ENCODE results near the gene SPACDR.
A peak's percentile ranks its signal among the peaks of the same experiment; 100 is the strongest.

Gene SPACDR

DNA sequence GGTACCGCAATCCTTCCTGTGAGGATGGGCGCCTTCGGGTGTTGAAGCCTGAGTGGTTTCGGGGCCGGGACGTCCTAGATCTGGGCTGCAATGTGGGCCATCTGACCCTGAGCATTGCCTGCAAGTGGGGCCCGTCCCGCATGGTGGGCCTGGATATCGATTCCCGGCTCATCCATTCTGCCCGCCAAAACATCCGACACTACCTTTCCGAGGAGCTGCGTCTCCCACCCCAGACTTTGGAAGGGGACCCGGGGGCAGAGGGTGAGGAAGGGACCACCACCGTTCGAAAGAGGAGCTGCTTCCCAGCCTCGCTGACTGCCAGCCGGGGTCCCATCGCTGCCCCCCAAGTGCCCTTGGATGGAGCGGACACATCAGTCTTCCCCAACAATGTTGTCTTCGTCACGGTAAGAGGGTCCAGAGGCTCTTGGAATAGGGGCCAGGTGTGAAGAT lies 32.7 kb downstream of the SPACDR start:
- TF ChIP-seq, protein P1, sequence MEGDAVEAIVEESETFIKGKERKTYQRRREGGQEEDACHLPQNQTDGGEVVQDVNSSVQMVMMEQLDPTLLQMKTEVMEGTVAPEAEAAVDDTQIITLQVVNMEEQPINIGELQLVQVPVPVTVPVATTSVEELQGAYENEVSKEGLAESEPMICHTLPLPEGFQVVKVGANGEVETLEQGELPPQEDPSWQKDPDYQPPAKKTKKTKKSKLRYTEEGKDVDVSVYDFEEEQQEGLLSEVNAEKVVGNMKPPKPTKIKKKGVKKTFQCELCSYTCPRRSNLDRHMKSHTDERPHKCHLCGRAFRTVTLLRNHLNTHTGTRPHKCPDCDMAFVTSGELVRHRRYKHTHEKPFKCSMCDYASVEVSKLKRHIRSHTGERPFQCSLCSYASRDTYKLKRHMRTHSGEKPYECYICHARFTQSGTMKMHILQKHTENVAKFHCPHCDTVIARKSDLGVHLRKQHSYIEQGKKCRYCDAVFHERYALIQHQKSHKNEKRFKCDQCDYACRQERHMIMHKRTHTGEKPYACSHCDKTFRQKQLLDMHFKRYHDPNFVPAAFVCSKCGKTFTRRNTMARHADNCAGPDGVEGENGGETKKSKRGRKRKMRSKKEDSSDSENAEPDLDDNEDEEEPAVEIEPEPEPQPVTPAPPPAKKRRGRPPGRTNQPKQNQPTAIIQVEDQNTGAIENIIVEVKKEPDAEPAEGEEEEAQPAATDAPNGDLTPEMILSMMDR (IDR thresholded peaks at IDR 0.05; ENCODE audit: low read depth, low read length), result no peak
- H3K4me3 ChIP-seq (ENCODE audit: low read depth, low read length), result peak overlapping the region; percentile 81

DNA sequence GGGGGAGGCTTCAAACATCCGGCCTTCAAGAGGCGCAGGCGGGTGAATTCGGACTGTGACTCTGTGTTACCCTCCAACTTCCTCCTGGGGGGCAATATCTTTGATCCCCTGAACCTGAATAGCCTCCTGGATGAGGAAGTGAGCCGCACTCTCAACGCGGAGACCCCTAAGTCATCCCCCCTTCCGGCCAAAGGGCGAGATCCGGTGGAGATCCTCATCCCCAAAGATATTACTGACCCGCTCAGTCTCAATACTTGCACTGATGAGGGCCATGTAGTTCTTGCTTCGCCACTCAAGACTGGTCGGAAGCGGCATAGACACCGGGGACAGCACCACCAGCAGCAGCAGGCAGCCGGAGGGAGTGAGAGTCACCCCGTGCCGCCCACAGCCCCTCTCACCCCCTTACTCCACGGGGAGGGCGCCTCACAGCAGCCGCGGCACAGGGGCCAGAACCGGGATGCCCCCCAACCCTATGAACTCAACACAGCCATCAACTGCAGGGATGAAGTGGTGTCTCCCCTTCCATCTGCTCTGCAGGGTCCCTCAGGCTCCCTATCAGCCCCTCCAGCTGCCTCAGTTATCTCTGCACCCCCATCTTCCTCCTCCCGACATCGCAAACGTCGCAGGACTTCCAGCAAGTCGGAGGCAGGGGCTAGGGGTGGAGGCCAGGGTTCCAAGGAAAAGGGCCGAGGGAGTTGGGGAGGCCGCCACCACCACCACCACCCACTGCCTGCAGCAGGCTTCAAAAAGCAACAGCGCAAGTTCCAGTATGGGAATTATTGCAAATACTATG lies 33.4 kb downstream of the SPACDR start:
- peak overlapping the region; percentile 81 for H3K4me3 ChIP-seq (ENCODE audit: low read depth, low read length)
- TF ChIP-seq, protein P1 (IDR thresholded peaks at IDR 0.05; ENCODE audit: low read depth, low read length), result no peak

DNA sequence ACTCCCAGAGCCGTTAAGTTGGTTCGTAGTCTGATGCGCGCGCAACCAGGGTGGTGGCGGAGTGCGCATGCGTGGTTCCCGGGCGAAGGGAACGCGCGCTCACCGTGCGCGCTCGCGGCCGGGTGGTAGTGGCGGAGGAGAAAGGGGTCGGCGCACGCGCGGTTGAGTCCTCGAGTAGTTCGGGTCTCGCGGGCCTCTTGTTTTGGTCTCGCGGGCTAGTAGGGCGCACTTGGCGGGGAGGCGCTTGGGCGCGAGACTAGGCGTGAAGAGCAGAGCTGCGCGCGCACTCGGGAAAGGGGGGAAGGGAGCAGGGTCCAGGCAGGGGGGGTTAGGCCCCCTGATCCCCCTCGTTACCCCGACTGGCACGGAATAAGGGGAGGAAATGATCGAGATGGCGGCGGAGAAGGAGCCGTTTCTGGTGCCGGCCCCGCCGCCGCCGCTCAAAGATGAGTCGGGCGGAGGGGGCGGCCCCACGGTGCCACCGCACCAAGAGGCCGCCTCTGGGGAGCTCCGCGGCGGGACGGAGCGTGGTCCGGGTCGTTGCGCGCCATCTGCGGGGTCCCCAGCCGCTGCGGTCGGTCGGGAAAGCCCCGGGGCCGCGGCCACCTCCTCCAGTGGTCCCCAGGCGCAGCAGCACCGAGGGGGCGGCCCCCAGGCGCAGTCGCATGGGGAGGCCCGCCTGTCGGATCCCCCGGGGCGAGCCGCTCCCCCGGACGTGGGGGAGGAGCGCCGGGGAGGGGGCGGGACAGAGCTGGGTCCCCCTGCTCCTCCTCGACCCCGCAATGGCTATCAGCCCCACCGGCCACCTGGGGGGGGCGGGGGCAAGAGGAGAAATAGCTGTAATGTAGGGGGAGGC lies 34.2 kb downstream of the SPACDR start, which contains the start of gene MEPCE:
Gene MEPCE (plus strand): TSS at position 195 of the 856 bp plus-strand sequence. CDS start 188 bp downstream, at position 383.
- TF ChIP-seq, protein P1 (IDR thresholded peaks at IDR 0.05; ENCODE audit: low read depth, low read length), result no peak
- peak within 1 kb of the TSS; percentile 81 for H3K4me3 ChIP-seq (ENCODE audit: low read depth, low read length)

DNA sequence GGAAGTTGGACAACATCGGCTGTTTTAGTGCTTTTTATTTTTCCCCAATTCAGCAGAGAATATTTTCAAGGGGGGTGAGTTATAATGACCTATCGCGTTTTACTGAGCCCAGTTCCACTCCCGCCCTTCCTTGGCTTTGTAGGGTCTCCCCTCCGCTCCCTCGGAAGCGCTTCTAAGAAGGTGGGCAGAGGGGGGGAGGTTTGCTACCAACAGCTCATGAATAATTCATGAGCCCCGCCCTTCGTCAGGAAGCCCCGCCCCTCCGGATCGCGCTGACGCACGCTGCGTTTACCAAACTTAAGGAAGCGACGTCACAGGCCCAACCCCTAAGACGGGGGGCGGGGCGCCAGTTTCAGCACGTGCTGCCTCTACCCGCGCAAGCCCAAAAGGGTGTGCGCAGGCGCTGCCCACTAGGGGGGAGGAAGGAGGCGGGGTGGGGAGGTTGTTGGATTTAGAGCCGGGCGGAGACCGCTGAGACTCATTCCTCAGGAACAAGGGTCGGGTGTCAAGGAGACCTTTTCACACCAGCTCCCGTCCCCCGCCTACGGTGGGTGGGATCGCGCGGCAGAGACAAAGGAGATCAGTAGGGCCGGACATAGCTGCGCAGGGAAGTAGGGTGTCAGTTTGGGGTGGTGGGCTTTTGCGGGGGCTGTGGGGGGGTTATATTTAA lies 35.0 kb downstream of the SPACDR start:
- TF ChIP-seq, protein P1 (IDR thresholded peaks at IDR 0.05; ENCODE audit: low read depth, low read length), result no peak
- peak overlapping the region; percentile 81 for H3K4me3 ChIP-seq (ENCODE audit: low read depth, low read length)

DNA sequence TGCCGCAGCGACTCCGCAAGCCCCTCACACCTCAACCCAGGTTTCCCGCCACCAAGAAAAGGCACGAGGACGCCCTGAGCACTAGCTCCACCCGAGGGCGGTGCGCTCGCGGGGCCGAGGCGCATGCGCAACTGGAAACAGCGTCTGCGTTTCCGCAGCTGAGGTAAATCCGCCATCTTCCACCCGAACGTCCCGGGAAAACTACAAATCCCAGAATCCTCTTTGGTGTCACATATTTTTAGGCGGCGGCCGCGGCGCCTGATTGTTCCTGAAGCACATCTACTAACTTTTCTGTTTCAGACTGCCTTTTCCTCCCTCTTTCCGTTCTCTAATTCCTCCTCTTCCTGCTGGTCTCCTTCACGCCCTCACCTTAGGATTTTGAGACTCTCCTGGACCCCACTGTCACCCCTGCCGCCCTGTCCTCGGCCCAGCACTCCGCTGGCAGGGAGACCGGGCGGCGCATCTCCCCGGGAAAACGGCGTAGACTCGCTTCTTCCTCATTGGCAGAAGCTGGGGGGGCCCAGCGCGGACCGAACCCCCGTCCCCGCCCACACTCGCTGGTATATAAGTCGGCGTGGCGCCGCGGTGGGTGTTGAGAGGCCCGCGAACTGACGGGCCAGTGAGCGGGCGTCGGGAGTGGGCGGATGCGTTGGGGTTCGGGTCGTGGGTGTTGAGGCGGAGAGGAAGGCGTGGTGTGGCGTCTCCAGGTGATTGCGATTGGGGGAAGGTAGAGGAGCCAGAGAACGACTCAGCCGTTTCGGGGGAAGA lies 35.7 kb downstream of the SPACDR start, which contains the start of gene ZCWPW1:
Gene ZCWPW1 (minus strand): TSS at position 505 of the 768 bp plus-strand sequence. CDS start 8,054 bp downstream, outside the sequence.
- H3K4me3 ChIP-seq (ENCODE audit: low read depth, low read length), result peak within 1 kb of the TSS; percentile 81
- TF ChIP-seq, protein P1 (IDR thresholded peaks at IDR 0.05; ENCODE audit: low read depth, low read length), result no peak

DNA sequence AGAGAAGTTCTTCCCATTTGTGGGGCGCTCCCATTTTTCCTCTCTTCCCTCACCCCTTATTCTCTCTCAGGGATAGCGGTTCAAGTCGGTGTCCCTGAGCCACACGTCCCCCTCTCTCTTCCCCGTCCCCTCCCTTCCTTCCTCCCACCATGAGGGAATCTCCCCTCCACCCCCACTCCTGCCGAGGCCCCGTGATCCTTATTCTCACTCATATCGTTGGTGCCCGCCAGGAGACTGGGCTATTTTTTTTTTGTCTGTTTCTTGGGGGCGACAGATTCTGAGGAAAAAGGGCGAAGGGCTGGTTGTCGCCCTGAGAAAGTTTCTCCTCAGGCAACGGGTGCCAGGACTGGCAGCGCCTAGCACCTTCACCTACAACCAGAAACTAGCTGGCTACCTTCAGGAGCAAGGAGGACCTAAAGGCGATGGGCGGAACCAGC lies 36.3 kb downstream of the SPACDR start:
- TF ChIP-seq, protein P1 (IDR thresholded peaks at IDR 0.05; ENCODE audit: low read depth, low read length), result no peak
- peak overlapping the region; percentile 81 for H3K4me3 ChIP-seq (ENCODE audit: low read depth, low read length)
